HepG2 (cell line): Measurements from ENCODE around the gene MOGAT3. TPM values are rescaled to one million over a fixed set of nuclear protein-coding genes. Genes with fewer than 3 reads are reported as not detected.

Experiments used
- CC2D1A ChIP-seq: sonication (generic); formaldehyde crosslinking; IDR thresholded peaks from 2 replicates; pipeline ENCODE4 v1.8.1; 2023; ENCODE audit warnings: mild to moderate bottlenecking, missing genetic modification reagents
- ERF ChIP-seq: IDR thresholded peaks from 2 replicates; pipeline ENCODE4 v1.6.1; 2018; ENCODE audit warnings: missing biosample characterization, missing genetic modification reagents
- GABPA ChIP-seq, 2 experiments: IDR thresholded peaks; 2 replicates each; pipeline ENCODE4 v1.6.1; 2011 to 2016; ENCODE audit warnings: low read depth in 2 of 2, low read length in 1 of 2, missing biosample characterization in 1 of 2, missing genetic modification characterization in 1 of 2
- IRF2 ChIP-seq: IDR thresholded peaks from 2 replicates; pipeline ENCODE4 v1.6.1; 2018; ENCODE audit warnings: missing genetic modification reagents, missing compliant biosample characterization
- KDM6A ChIP-seq: IDR thresholded peaks from 2 replicates; pipeline ENCODE4 v1.6.1; 2016; ENCODE audit warnings: low read depth
- MAF1 ChIP-seq: sonication (generic); formaldehyde crosslinking; IDR thresholded peaks from 2 replicates; pipeline ENCODE4 v1.5.0; 2020; ENCODE audit warnings: missing genetic modification reagents, borderline replicate concordance
- NPAS2 ChIP-seq: sonication (generic); formaldehyde crosslinking; IDR thresholded peaks from 2 replicates; pipeline ENCODE4 v1.8.0; 2022; ENCODE audit warnings: mild to moderate bottlenecking, missing genetic modification reagents, borderline replicate concordance
- PPARG ChIP-seq: conservative IDR thresholded peaks from 2 replicates; pipeline ENCODE4 v1.6.1; 2016; ENCODE audit warnings: missing biosample characterization, missing genetic modification reagents
- PRPF4 ChIP-seq: fragments of 200-400 bp; formaldehyde crosslinking; IDR thresholded peaks from 2 replicates; pipeline ENCODE4 v1.6.1; 2016; ENCODE audit warnings: low read length, low read depth; ENCODE audit not compliant: poor library complexity, severe bottlenecking
- SAP130 ChIP-seq: IDR thresholded peaks from 2 replicates; pipeline ENCODE4 v1.6.1; 2016; ENCODE audit warnings: low read depth
- ZBTB25 ChIP-seq: IDR thresholded peaks from 2 replicates; pipeline ENCODE4 v1.6.1; 2018; ENCODE audit warnings: missing genetic modification reagents
- ZNF138 ChIP-seq: sonication (generic); formaldehyde crosslinking; IDR thresholded peaks from 2 replicates; pipeline ENCODE4 v1.5.0; 2020; ENCODE audit warnings: mild to moderate bottlenecking, low read depth, missing genetic modification reagents
- ZNF431 ChIP-seq: sonication (generic); formaldehyde crosslinking; IDR thresholded peaks from 2 replicates; pipeline ENCODE4 v1.9.0; 2022; ENCODE audit warnings: missing genetic modification reagents, low read depth, mild to moderate bottlenecking, borderline replicate concordance
- polyA plus RNA-seq, 8 experiments: library from polyadenylated mRNA; depleted of rRNA in 3 of 8; stranded (reverse) in 7 of 8; unstranded in 1 of 8; fragments of >200 nt; fragmentation: Illumina TruSeq in 4 of 8; extraction: Trizol in 4 of 8; gene quantifications; 2 replicates each; pipeline versions ENCODE4 v1.2.1 to v1.2.3, GENCODE V29; 2011 to 2016; ENCODE audit warnings: low read depth in 4 of 8, missing spikeins in 1 of 8, mixed read lengths in 1 of 8; ENCODE audit not compliant: insufficient read depth in 1 of 8
- total RNA-seq, 5 experiments: library from RNA; depleted of rRNA; stranded (reverse); fragments of >200 nt; fragmentation: Illumina TruSeq; extraction: Trizol; gene quantifications; 2 replicates each; pipeline ENCODE4 v1.2.3, GENCODE V29; 2016; ENCODE audit warnings: low read depth in 1 of 5
- TF ChIP-seq, protein P1 (sequence below): sonication (generic); formaldehyde crosslinking; IDR thresholded peaks from 2 replicates; pipeline ENCODE4 v1.4.0; 2020; ENCODE audit warnings: missing genetic modification reagents; ENCODE audit errors: not compliant biosample characterization
- TF ChIP-seq, protein P2 (sequence below): sonication (generic); formaldehyde crosslinking; IDR thresholded peaks from 2 replicates; pipeline ENCODE4 v1.4.0; 2020; ENCODE audit warnings: missing genetic modification reagents
- TF ChIP-seq, protein P3 (sequence below): IDR thresholded peaks from 2 replicates; pipeline ENCODE4 v1.6.1; 2016; ENCODE audit warnings: missing genetic modification reagents, missing compliant biosample characterization
- TF ChIP-seq, protein P4 (sequence below): sonication (generic); formaldehyde crosslinking; IDR thresholded peaks from 2 replicates; pipeline ENCODE4 v1.4.0; 2020; ENCODE audit warnings: low read depth, missing genetic modification reagents

MOGAT3 gene
- total and polyA plus RNA-seq, 2 of the 13 experiments (the other 11 are each of a cell fraction or from before 2014, with no cell fraction given), result 22.5 to 30.5 TPM

DNA sequence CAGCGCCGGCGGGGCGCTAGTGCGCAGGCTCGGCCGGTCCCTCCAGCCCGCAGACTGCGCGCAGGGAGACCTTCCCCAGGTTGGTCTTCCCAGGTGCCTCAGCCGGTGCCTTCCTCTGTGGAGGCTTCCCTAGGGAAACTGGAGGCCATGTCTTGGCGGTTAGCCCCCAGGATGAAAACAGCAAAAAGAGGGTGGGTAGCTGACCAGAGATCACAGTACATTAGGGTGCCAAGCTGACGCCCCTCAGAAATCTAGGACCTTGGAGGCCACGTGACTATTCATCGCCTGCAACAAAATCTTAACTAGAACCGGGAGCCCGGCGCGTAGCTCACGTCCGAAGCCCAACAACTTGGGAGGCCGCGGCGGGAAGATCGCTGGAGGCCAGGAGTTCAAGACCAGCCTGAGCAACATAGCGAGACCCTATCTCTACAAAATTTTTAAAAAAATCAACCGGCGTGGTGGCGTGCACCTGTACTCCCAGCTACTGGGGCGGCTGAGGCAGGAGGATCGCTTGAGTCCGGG, 44.4 kb upstream of the MOGAT3 start (continued):
- TF ChIP-seq, protein P1, sequence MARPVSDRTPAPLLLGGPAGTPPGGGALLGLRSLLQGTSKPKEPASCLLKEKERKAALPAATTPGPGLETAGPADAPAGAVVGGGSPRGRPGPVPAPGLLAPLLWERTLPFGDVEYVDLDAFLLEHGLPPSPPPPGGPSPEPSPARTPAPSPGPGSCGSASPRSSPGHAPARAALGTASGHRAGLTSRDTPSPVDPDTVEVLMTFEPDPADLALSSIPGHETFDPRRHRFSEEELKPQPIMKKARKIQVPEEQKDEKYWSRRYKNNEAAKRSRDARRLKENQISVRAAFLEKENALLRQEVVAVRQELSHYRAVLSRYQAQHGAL (CRISPR knock-in tag), result no peak
- TF ChIP-seq ERF (CRISPR knock-in tag) (no peak), ZBTB25 (CRISPR knock-in tag) (no peak), GABPA (IDR thresholded peaks at IDR 0.05; ENCODE audit: low read depth, low read length) (no peak), GABPA (CRISPR knock-in tag; IDR thresholded peaks at IDR 0.05; ENCODE audit: low read depth) (no peak), MAF1 (CRISPR knock-in tag) (0 out of 2 replicates have a peak, but pooled peaks have one; percentile 0), CC2D1A (CRISPR knock-in tag) (no peak), ZNF431 (CRISPR knock-in tag) (no peak), SAP130 (CRISPR knock-in tag) (no peak), PRPF4 (no peak), NPAS2 (CRISPR knock-in tag) (no peak), IRF2 (CRISPR knock-in tag) (no peak), ZNF138 (CRISPR knock-in tag) (no peak), KDM6A (CRISPR knock-in tag) (no peak), PPARG (CRISPR knock-in tag) (no peak)
- TF ChIP-seq, protein P2, sequence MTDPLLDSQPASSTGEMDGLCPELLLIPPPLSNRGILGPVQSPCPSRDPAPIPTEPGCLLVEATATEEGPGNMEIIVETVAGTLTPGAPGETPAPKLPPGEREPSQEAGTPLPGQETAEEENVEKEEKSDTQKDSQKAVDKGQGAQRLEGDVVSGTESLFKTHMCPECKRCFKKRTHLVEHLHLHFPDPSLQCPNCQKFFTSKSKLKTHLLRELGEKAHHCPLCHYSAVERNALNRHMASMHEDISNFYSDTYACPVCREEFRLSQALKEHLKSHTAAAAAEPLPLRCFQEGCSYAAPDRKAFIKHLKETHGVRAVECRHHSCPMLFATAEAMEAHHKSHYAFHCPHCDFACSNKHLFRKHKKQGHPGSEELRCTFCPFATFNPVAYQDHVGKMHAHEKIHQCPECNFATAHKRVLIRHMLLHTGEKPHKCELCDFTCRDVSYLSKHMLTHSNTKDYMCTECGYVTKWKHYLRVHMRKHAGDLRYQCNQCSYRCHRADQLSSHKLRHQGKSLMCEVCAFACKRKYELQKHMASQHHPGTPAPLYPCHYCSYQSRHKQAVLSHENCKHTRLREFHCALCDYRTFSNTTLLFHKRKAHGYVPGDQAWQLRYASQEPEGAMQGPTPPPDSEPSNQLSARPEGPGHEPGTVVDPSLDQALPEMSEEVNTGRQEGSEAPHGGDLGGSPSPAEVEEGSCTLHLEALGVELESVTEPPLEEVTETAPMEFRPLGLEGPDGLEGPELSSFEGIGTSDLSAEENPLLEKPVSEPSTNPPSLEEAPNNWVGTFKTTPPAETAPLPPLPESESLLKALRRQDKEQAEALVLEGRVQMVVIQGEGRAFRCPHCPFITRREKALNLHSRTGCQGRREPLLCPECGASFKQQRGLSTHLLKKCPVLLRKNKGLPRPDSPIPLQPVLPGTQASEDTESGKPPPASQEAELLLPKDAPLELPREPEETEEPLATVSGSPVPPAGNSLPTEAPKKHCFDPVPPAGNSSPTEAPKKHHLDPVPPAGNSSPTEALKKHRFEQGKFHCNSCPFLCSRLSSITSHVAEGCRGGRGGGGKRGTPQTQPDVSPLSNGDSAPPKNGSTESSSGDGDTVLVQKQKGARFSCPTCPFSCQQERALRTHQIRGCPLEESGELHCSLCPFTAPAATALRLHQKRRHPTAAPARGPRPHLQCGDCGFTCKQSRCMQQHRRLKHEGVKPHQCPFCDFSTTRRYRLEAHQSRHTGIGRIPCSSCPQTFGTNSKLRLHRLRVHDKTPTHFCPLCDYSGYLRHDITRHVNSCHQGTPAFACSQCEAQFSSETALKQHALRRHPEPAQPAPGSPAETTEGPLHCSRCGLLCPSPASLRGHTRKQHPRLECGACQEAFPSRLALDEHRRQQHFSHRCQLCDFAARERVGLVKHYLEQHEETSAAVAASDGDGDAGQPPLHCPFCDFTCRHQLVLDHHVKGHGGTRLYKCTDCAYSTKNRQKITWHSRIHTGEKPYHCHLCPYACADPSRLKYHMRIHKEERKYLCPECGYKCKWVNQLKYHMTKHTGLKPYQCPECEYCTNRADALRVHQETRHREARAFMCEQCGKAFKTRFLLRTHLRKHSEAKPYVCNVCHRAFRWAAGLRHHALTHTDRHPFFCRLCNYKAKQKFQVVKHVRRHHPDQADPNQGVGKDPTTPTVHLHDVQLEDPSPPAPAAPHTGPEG (CRISPR knock-in tag), result no peak
- TF ChIP-seq, protein P3, sequence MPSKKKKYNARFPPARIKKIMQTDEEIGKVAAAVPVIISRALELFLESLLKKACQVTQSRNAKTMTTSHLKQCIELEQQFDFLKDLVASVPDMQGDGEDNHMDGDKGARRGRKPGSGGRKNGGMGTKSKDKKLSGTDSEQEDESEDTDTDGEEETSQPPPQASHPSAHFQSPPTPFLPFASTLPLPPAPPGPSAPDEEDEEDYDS (CRISPR knock-in tag), result no peak
- TF ChIP-seq, protein P4, sequence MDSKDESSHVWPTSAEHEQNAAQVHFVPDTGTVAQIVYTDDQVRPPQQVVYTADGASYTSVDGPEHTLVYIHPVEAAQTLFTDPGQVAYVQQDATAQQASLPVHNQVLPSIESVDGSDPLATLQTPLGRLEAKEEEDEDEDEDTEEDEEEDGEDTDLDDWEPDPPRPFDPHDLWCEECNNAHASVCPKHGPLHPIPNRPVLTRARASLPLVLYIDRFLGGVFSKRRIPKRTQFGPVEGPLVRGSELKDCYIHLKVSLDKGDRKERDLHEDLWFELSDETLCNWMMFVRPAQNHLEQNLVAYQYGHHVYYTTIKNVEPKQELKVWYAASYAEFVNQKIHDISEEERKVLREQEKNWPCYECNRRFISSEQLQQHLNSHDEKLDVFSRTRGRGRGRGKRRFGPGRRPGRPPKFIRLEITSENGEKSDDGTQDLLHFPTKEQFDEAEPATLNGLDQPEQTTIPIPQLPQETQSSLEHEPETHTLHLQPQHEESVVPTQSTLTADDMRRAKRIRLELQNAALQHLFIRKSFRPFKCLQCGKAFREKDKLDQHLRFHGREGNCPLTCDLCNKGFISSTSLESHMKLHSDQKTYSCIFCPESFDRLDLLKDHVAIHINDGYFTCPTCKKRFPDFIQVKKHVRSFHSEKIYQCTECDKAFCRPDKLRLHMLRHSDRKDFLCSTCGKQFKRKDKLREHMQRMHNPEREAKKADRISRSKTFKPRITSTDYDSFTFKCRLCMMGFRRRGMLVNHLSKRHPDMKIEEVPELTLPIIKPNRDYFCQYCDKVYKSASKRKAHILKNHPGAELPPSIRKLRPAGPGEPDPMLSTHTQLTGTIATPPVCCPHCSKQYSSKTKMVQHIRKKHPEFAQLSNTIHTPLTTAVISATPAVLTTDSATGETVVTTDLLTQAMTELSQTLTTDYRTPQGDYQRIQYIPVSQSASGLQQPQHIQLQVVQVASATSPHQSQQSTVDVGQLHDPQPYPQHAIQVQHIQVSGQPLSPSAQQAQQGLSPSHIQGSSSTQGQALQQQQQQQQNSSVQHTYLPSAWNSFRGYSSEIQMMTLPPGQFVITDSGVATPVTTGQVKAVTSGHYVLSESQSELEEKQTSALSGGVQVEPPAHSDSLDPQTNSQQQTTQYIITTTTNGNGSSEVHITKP (CRISPR knock-in tag), result no peak
